Caco-2 (cell line): Measurements from ENCODE around the gene KCNIP1. TPM values are rescaled to one million over a fixed set of nuclear protein-coding genes. Genes with fewer than 3 reads are reported as not detected.

Experiments
- BruUV-seq: library from RNA; stranded (reverse); fragments of 400-500 nt; replicated peaks from 2 replicates; lab custom pipeline; 2021; lab: Mats Ljungman, UMichigan
- CTCF ChIA-PET: fragments of 300-600 bp; sonication (Branson Sonifier 250); formaldehyde crosslinking; loops from one replicate; lab custom pipeline; 2022; ENCODE audit warnings: antibody characterized with exemption; lab: Charles Lee
- POLR2A ChIA-PET: fragments of 300-600 bp; sonication (Branson Sonifier 250); formaldehyde crosslinking; loops from one replicate; lab custom pipeline; 2022; ENCODE audit warnings: antibody characterized with exemption; lab: Charles Lee
- DNase-seq, 2 experiments: peaks; one replicate each; pipeline versions ENCODE4 v3.0.0 to v3.0.0-alpha.2; 2020 to 2022
- H3K27me3 ChIP-seq: replicated peaks from 2 replicates; pipeline ENCODE4 v1.6.0; 2011; ENCODE audit warnings: low read length; ENCODE audit not compliant: control insufficient read depth, insufficient read depth
- H3K36me3 ChIP-seq: 2 replicates; pipeline ENCODE4 v1.5.1; 2011; ENCODE audit warnings: low read length; ENCODE audit not compliant: control insufficient read depth, insufficient read depth
- H3K4me1 ChIP-seq: fragments of 250-450 bp; sonication (Bioruptor Pico); 2 replicates; pipeline ENCODE4 v1.5.1; 2020; ENCODE audit warnings: mild to moderate bottlenecking
- H3K4me3 ChIP-seq: 2 replicates; pipeline ENCODE4 v1.5.1; 2011; ENCODE audit warnings: low read depth, mild to moderate bottlenecking, control low read depth, low read length
- H3K9me3 ChIP-seq: fragments of 250-450 bp; sonication (Bioruptor Pico); 2 replicates; pipeline ENCODE4 v1.5.1; 2020; ENCODE audit warnings: mild to moderate bottlenecking, moderate library complexity
- H3K27ac Mint-ChIP-seq: one replicate; pipeline ENCODE4 v1.8.0; 2022; ENCODE audit warnings: mixed read lengths; ENCODE audit not compliant: unreplicated experiment
- H3K27me3 Mint-ChIP-seq: one replicate; pipeline ENCODE4 v1.8.0; 2022; ENCODE audit warnings: mixed read lengths; ENCODE audit not compliant: insufficient read depth, unreplicated experiment
- H3K36me3 Mint-ChIP-seq: one replicate; pipeline ENCODE4 v1.8.0; 2022; ENCODE audit warnings: mild to moderate bottlenecking, mixed read lengths; ENCODE audit not compliant: insufficient read depth, unreplicated experiment
- H3K4me1 Mint-ChIP-seq: one replicate; pipeline ENCODE4 v1.8.0; 2022; ENCODE audit warnings: low read depth, mixed read lengths; ENCODE audit not compliant: unreplicated experiment
- H3K4me3 Mint-ChIP-seq: one replicate; pipeline ENCODE4 v1.8.0; 2022; ENCODE audit warnings: mild to moderate bottlenecking, moderate library complexity, mixed read lengths; ENCODE audit not compliant: unreplicated experiment
- H3K9me3 Mint-ChIP-seq: one replicate; pipeline ENCODE4 v1.8.0; 2022; ENCODE audit warnings: mixed read lengths; ENCODE audit not compliant: unreplicated experiment
- intact Hi-C: fragments of 100-400 bp; cut with micrococcal nuclease; formaldehyde crosslinking; loops from one replicate; pipeline ENCODE4 v1.10.0; 2022; ENCODE audit not compliant: unreplicated experiment
- total RNA-seq: library from RNA; stranded (reverse); gene quantifications from 2 replicates; pipeline ENCODE4 v1.2.3, GENCODE V29; 2022
- TF ChIP-seq, protein P1 (sequence below), 2 experiments: fragments of 200-600 bp in 1 of 2; IDR thresholded peaks; 1 replicate in 1 of 2; 2 replicates in 1 of 2; pipeline versions ENCODE4 v1.5.1 to v1.8.0; 2011 to 2022; ENCODE audit warnings: antibody characterized with exemption in 1 of 2, control low read depth in 1 of 2, inconsistent platforms in 1 of 2, low read depth in 1 of 2, low read length in 1 of 2, mild to moderate bottlenecking in 1 of 2, moderate library complexity in 1 of 2; ENCODE audit not compliant: insufficient read depth in 1 of 2, severe bottlenecking in 1 of 2, unreplicated experiment in 1 of 2

The KCNIP1 gene
- total RNA-seq, 1 experiment from 2014 or later: not detected

GRCh38 chr5:170640731-170641588 is 137.1 kb downstream of the KCNIP1 start:
- H3K27me3 ChIP-seq: no peaks in the 10 kb centered on the region; the same call in 1 of the 2 replicates
- no TSS peak for BruUV-seq
- Mint-ChIP-seq H3K9me3 (no peaks in the 10 kb centered on the region), H3K4me3 (no peak overlapping the region), H3K27me3 (peaks cover 24% of the 10 kb centered on the region), H3K4me1 (peaks cover 6% of the 10 kb centered on the region), H3K36me3 (no peaks in the 10 kb centered on the region), H3K27ac (no peak overlapping the region)
- CTCF ChIA-PET: no interaction called here
- H3K9me3 ChIP-seq: no peaks in the 10 kb centered on the region
- H3K36me3 ChIP-seq: no peaks in the 10 kb centered on the region; the same call in 1 of the 2 replicates
- H3K4me3 ChIP-seq: no peak overlapping the region
- H3K4me1 ChIP-seq: no peaks in the 10 kb centered on the region
- DNase-seq: peak in 1 of 2 experiments; percentile 26
- TF ChIP-seq, protein P1, sequence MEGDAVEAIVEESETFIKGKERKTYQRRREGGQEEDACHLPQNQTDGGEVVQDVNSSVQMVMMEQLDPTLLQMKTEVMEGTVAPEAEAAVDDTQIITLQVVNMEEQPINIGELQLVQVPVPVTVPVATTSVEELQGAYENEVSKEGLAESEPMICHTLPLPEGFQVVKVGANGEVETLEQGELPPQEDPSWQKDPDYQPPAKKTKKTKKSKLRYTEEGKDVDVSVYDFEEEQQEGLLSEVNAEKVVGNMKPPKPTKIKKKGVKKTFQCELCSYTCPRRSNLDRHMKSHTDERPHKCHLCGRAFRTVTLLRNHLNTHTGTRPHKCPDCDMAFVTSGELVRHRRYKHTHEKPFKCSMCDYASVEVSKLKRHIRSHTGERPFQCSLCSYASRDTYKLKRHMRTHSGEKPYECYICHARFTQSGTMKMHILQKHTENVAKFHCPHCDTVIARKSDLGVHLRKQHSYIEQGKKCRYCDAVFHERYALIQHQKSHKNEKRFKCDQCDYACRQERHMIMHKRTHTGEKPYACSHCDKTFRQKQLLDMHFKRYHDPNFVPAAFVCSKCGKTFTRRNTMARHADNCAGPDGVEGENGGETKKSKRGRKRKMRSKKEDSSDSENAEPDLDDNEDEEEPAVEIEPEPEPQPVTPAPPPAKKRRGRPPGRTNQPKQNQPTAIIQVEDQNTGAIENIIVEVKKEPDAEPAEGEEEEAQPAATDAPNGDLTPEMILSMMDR (IDR thresholded peaks at IDR 0.05; ENCODE audit: insufficient read depth in 1 of 2, low read depth in 1 of 2, low read length in 1 of 2, severe bottlenecking in 1 of 2, unreplicated experiment in 1 of 2): no peak
- POLR2A ChIA-PET: no interaction called here
- intact Hi-C loops: no loop called here

GRCh38 chr5:170641589-170642031 is 137.8 kb downstream of the KCNIP1 start:
- TF ChIP-seq, protein P1 (IDR thresholded peaks at IDR 0.05; ENCODE audit: insufficient read depth in 1 of 2, low read depth in 1 of 2, low read length in 1 of 2, severe bottlenecking in 1 of 2, unreplicated experiment in 1 of 2): no peak
- Mint-ChIP-seq H3K9me3 (no peaks in the 10 kb centered on the region), H3K27me3 (peaks cover 24% of the 10 kb centered on the region), H3K27ac (no peak overlapping the region), H3K36me3 (no peaks in the 10 kb centered on the region), H3K4me1 (peaks cover 6% of the 10 kb centered on the region), H3K4me3 (no peak overlapping the region)
- DNase-seq: peak in 1 of 2 experiments; percentile 9
- Histone ChIP-seq H3K4me1 (no peaks in the 10 kb centered on the region), H3K36me3 (no peaks in the 10 kb centered on the region; the same call in 1 of the 2 replicates), H3K4me3 (no peak overlapping the region), H3K9me3 (no peaks in the 10 kb centered on the region), H3K27me3 (no peaks in the 10 kb centered on the region; the same call in 1 of the 2 replicates)
- ChIA-PET CTCF (no interaction called here), POLR2A (no interaction called here)
- BruUV-seq: no TSS peak
- intact Hi-C loops: no loop called here

GRCh38 chr5:170642066-170642735 is 138.4 kb downstream of the KCNIP1 start:
- peak in 1 of 2 experiments; percentile 22 for DNase-seq
- POLR2A ChIA-PET: no interaction called here
- no peaks in the 10 kb centered on the region for H3K9me3 Mint-ChIP-seq
- H3K27me3 Mint-ChIP-seq: peaks cover 26% of the 10 kb centered on the region
- no peak overlapping the region for H3K27ac Mint-ChIP-seq
- CTCF ChIA-PET: no interaction called here
- Histone ChIP-seq H3K36me3 (no peaks in the 10 kb centered on the region; the same call in 1 of the 2 replicates), H3K9me3 (no peaks in the 10 kb centered on the region), H3K27me3 (no peaks in the 10 kb centered on the region; the same call in 1 of the 2 replicates), H3K4me1 (no peaks in the 10 kb centered on the region), H3K4me3 (no peak overlapping the region)
- H3K4me3 Mint-ChIP-seq: no peak overlapping the region
- intact Hi-C loops: no loop called here
- BruUV-seq: no TSS peak
- H3K4me1 Mint-ChIP-seq: peaks cover 5% of the 10 kb centered on the region
- no peaks in the 10 kb centered on the region for H3K36me3 Mint-ChIP-seq
- TF ChIP-seq, protein P1 (IDR thresholded peaks at IDR 0.05; ENCODE audit: insufficient read depth in 1 of 2, low read depth in 1 of 2, low read length in 1 of 2, severe bottlenecking in 1 of 2, unreplicated experiment in 1 of 2): no peak
